Measurements from ENCODE around the gene OR52K2. TPM values are rescaled to one million over a fixed set of nuclear protein-coding genes. Genes with fewer than 3 reads are reported as not detected.
"Not testable (repeated sequence)": the region's sequence is repeated elsewhere in the genome, so short reads cannot be mapped to it uniquely, and the experiment has no call there.

OR52K2 gene
- total RNA-seq (2014; rRNA removed; shearing (Covaris generic)) = not detected in 2 replicates

DNA sequence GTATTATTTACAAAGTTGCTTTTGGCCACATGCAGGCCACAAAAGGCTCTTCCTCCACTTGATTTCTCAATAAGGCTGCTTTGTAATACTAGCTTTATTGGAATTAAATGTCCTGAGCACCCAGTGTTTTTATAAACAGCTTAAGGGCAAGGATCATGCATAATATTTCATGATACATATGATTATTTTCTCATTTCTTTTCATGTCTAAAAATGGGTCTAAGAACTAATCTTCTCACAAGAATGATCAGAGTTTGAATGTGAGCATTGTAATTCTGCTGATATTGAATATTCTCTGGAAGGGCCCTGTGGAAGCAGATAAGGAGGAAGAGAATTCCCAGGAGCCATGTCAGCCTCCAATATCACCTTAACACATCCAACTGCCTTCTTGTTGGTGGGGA lies at the start of gene OR52K2:
TSS of gene OR52K2 (plus strand) at position 301 of the 400 bp plus-strand sequence. CDS start at position 346, 45 bp downstream.
- in situ Hi-C loops (cut with HindIII; ENCODE audit: low sequenced_read_pairs) = no loop called here
- no peak for DNase-seq (ENCODE audit: low spot score)

DNA sequence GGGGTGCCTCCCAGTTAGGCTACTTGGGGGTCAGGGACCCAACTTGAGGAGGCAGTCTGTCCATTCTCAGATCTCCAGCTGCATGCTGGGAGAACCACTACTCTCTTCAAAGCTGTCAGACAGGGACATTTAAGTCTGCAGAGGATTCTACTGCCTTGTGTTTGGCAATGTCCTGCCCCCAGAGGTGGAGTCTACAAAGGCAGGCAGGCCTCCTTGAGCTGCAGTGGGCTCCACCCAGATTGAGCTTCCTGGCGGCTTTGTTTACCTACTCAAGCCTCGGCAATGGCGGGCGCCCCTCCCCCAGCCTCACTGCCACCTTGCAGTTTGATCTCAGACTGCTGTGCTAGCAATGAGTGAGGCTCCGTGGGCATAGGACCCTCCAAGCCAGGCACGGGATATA lies 42.9 kb upstream of the OR52K2 start:
- DNase-seq (ENCODE audit: low spot score); in situ Hi-C loops (cut with HindIII; ENCODE audit: low sequenced_read_pairs): not testable (repeated sequence)

DNA sequence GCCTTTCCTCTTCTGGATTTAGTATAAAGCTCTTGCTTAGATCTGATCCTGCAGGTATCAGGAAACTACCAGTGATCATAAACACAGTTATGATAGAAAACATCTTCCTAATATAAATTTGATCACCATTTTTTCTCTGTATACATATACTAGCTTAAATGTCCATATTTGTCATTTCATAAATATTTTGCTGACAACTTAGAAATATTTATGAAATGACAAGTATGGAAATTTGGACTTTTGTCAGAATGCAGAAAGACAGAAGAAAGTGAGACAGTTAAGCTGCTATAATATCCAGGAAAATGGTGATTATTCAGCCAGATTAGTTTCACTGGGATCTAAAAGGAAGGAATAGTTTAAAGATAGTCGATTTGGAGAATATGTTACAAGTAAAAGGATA lies 32.8 kb upstream of the OR52K2 start:
- no peak for DNase-seq (ENCODE audit: low spot score)
- in situ Hi-C loops (cut with HindIII; ENCODE audit: low sequenced_read_pairs) = no loop called here

DNA sequence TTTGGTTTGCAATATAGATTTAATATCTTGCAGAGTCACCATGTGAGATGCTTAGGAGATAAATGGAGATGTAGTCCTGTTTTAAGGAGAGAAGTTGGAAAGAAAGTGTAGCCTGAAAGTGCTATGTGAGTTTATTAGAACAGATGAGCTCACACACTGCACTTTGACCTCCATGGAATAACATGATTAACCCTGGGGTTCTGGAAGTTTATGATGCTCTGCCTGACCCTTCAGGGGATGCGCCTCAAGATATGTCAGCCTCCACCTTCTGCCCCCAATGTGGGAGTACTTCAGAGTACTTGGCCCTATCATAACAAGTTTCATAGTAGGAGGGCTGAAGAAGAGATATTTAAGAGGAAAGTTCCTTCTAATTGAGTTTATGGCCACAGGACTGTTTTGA lies 32.3 kb upstream of the OR52K2 start:
- in situ Hi-C loops (cut with HindIII; ENCODE audit: low sequenced_read_pairs) = no loop called here

DNA sequence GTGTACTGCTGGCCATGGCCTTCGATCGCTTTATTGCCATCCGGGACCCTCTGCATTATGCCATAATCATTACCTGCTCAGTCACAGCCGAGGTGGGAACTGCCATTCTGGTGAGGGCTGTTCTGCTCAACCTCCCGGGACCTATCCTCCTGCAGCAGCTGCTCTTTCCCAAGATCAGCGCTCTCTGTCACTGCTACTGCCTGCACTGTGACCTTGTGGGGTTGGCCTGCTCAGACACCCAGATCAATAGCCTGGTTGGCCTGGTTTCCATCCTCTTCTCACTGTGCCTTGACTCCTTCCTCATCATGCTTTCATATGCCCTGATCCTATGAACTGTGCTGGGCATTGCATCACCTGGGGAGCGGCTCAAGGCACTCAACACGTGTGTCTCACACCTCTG lies 30.7 kb upstream of the OR52K2 start:
- in situ Hi-C loops (cut with HindIII; ENCODE audit: low sequenced_read_pairs) = no loop called here
- no peak for DNase-seq (ENCODE audit: low spot score)

More for the DNA sequence above, 32.3 kb upstream of the OR52K2 start:
- DNase-seq (ENCODE audit: low spot score) = no peak

DNA sequence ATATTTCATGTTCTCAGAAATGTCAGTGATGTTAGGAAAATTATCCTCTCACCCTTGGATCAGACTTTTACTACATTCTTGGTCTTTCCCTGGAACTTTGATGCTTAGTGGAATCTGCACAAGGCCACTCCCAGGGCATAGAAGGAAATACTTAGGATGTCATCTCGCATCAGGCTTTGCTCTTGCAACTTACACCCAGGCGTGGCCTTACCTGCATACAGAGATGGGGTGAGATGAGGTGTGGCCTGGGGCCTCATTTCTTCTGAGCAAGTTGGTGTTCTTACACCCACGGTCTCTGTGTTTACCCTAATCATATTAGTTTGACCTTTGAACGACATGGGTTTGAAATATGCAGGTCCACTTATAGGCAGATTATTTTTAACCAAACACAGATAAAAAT lies 19.0 kb upstream of the OR52K2 start:
- no peak for DNase-seq (ENCODE audit: low spot score)
- in situ Hi-C loops (cut with HindIII; ENCODE audit: low sequenced_read_pairs) = no loop called here

DNA sequence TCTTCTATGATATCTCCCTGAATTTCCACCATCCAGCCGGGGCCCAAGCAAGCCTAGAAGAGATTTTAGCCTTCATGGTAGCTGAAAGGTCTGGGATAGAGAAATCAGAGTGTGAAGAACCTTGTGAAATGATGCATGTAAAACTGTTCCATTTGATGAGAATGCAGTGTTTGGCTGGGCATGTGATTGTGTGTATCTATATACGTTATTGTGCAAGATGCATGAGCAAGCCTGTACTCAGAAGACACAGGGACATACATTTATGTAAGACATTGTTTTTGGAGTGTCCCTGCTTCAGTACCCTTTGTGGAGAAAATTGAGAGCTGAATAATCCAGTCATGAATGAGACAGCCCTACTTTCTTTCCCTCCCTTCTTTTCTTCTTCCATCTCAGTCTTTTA lies 15.2 kb upstream of the OR52K2 start:
- in situ Hi-C loops (cut with HindIII; ENCODE audit: low sequenced_read_pairs) = no loop called here
- no peak for DNase-seq (ENCODE audit: low spot score)

DNA sequence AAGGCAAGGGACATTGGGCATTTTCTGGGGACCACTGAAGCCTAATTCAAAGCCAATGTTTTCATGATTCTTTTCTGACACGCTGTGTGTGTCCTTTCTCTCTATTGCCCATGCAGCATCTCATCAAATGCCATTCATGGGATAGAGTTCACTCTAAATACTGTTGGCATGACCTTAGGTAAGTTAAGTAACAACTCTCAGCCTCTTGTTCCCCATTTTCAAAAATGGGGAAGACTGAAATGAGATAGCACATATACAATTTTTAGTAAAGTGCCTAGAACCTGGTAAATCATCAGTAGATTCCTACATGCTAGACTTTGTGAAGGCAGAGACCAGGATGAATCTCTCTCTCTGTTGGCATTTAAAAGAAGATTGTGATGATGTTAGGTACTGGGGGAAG lies 12.7 kb upstream of the OR52K2 start:
- in situ Hi-C loops (cut with HindIII; ENCODE audit: low sequenced_read_pairs) = no loop called here
- no peak for DNase-seq (ENCODE audit: low spot score)

DNA sequence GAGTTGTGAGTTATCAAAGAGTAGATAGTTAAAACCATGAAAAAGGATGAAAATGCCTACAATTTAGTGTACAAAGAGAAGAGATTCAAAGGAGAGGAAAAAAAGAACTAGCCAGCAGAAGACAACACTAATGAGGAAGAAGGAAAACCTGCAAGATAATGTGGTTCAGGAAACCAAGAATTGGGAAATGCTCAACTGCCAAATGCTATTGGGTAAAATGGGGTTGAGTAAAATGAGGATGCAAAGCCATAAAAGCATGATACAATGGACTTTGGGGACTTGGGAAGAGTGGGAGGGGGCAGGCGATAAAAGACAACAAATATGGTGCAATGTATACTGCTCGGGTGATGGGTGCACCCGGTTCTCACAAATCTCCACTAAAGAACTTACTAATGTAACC lies 7.6 kb upstream of the OR52K2 start:
- no peak for DNase-seq (ENCODE audit: low spot score)
- in situ Hi-C loops (cut with HindIII; ENCODE audit: low sequenced_read_pairs) = no loop called here

DNA sequence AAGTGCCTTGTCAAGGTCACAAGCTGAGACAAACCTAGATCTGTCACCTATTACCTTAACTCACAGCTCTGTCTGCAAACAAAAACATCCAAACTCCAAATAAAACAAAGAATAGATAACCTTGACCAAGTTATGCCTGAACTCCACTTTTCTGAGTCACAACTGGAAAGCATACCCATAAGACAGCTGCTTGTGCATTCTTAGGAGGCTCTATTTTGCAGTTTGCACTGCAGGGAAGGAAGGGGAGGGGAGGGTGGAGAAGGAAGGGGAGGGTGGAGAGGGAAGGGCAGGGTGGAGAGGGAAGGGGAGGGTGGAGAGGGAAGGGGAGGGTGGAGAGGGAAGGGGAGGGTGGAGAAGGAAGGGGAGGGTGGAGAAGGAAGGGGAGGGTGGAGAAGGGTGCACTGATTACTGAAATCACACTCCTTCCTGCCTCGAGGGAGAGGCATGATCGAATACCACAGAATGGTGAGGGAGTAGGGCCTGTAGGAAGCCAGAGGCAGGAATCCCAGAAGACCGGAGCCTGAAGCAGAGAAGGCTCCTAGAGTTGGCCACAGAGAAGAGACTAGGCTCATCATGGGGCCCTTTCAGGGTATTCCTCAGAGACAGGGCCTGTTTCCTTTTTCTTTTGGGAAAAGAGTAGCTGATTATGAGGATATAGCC lies 5.7 kb upstream of the OR52K2 start:
- no peak for DNase-seq (ENCODE audit: low spot score)
- in situ Hi-C loops (cut with HindIII; ENCODE audit: low sequenced_read_pairs) = no loop called here

DNA sequence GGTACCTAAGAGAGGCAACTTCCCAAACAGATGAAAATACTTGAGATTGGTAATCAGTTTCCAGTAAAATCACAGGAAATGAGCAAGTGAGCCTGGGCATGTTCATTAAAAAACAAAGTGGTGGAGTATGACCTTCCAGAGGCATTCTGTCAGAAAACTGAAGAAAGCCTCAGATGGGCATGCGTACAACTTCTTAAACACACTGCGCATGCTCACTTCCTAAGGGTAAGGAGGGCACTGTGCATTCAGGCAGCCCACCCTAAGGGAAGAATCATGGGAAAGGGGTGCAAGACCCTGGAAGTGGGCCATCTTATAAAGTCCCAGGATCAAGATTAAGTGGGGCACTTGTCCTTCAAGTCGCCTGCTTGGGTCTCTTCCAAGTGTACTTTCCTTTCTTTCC lies 4.0 kb downstream of the OR52K2 start:
- no peak for DNase-seq (ENCODE audit: low spot score)
- in situ Hi-C loops (cut with HindIII; ENCODE audit: low sequenced_read_pairs) = no loop called here

DNA sequence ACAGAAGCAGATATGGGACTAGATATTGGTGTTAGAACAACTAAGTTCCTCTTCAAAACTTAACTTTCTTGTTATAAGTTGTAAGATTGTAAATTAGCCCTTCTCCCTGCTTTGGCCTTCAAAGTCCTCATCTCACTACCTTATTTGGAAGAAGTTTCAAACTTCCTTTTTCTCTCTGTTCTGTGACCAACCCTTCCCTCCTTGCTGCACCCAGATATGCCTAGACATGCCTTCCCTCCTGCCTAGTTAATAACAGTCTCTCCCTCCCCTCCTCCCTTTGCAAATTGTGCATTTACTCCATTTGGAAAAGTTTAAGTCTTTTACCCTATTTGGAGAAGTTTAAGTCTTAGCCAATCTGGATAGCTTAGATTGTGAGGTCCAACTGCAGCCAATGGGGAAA lies 4.9 kb downstream of the OR52K2 start:
- no peak for DNase-seq (ENCODE audit: low spot score)
- in situ Hi-C loops (cut with HindIII; ENCODE audit: low sequenced_read_pairs) = no loop called here

DNA sequence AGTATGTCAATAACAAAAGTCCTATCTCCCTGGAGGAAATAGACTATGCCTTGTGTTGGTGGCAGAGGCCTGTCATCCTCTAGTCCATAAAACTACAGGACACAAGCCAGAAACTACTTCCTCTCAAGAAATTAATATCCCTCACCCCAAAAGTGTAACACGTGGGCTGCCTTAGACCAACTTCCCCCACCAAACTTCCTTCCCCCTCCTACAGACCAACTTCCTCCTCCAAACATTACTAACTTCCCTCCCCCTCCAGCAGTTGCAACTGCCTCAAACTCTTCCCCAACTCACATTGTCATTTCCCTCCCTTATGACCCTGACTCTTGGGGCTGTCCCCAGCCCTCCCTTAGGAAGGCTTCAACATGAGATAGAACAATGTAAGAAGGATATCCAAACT lies 6.3 kb downstream of the OR52K2 start:
- in situ Hi-C loops (cut with HindIII; ENCODE audit: low sequenced_read_pairs) = no loop called here
- DNase-seq (ENCODE audit: low spot score) = no peak

DNA sequence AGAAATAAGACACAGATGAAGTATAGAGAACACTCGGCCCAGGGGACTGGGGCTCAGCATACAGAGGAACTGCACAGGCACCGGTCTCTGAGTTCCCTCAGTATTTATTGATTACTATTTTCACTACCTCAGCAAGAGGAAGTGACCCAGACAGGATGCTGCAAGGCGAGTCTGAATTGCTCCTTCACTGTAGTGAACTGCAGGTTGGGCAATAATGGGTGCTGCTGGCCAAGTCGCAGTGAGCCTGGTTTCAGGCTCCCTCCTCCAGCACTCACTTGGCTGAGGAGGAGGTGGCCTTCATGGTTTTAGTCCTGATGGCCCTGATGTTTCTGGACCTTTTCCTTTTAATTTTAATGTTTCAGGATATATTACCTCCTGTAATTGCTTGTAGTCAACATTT lies 10.4 kb downstream of the OR52K2 start:
- no peak for DNase-seq (ENCODE audit: low spot score)

DNA sequence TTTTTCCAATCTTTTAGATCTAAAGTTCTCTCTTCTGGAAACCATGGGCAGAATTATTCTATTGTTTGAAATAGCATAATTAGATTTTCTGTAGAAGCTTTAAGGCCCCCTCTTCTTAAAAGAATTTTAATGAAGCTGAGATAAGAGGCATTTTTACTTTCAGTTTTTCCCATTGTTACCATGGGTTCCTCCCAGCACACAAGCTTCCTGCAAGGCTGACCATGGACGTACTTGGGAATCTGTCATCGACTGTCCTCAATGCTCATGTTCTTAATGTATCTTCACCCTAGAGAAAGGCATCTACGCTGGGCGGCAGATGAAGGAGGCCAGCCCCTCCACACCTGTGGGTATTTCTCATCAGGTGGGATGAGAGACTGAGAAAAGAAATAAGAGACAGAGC lies 11.1 kb downstream of the OR52K2 start:
- in situ Hi-C loops (cut with HindIII; ENCODE audit: low sequenced_read_pairs) = loop anchor here (5.0 kb wide), 1 partner anchor 47 kb away; no protein-coding TSS in a partner anchor

More for the DNA sequence above, 10.4 kb downstream of the OR52K2 start:
- in situ Hi-C loops (cut with HindIII; ENCODE audit: low sequenced_read_pairs) = no loop called here

DNA sequence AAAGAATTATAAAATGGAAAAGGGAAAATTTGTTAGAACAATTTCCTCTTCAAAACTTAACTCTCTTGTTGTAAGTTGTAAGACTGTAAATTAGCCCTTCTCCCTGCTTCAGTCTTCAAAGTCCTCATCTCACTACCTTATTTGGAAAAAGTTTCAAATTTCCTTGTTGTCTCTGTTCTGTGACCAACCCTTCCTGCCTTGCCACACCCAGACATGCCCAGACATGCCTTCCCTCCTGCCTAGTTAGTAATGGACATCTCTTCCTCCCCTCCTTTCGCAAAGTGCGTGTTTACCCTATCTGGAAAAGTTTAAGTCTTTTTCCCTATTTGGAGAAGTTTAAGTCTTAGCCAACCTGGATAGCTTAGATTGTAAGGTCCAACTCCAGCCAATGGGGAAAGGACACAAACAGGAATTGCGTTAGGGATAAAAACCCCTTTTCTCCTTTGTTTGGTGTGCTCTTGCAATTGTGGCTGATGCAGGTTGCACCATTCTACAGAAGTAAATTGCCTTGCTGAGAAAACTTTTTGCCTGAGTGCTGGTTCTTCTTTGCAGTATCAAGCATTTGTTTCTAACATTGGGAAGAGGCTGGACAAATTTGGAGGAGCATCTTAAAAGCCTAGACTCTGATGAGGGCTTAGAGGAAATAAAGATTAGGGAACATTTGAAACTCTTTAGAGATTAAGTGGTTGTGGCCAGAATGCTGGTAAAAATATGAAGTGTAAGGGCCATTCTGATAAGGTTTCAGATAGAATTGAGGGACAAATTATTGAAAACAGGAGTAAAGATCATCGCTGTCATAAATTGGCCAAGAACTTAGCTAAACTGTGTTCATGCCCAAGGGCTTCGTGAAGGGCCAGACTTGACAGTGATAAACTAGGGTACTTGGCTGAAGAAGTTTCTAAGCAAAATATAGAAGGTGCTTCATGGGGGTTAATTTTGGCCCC lies 15.4 kb downstream of the OR52K2 start:
- in situ Hi-C loops (cut with HindIII; ENCODE audit: low sequenced_read_pairs) = loop anchor here (5.0 kb wide), 1 partner anchor 43 kb away; no protein-coding TSS in a partner anchor
- DNase-seq (ENCODE audit: low spot score) = no peak

More for the DNA sequence above, 11.1 kb downstream of the OR52K2 start:
- DNase-seq (ENCODE audit: low spot score) = no peak

DNA sequence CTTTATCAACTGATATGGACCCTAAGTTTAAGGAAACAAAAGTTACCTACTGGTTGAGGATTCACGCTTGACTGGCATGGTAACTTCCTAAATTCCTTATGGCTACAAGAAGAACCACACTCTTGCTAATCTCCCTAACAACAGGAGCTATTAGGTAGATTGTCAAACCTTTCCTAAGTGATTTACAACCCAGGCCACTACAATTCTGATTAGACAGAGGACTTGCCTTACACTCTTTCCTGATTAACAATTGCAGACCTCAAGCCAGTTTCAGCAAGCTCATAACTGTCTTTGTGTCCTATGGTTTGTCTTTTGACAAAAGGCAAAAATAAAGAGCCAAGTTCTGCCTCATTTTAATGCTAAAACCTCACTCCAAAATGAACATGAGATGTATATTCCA lies 16.3 kb downstream of the OR52K2 start:
- in situ Hi-C loops (cut with HindIII; ENCODE audit: low sequenced_read_pairs) = no loop called here
- DNase-seq (ENCODE audit: low spot score) = no peak

DNA sequence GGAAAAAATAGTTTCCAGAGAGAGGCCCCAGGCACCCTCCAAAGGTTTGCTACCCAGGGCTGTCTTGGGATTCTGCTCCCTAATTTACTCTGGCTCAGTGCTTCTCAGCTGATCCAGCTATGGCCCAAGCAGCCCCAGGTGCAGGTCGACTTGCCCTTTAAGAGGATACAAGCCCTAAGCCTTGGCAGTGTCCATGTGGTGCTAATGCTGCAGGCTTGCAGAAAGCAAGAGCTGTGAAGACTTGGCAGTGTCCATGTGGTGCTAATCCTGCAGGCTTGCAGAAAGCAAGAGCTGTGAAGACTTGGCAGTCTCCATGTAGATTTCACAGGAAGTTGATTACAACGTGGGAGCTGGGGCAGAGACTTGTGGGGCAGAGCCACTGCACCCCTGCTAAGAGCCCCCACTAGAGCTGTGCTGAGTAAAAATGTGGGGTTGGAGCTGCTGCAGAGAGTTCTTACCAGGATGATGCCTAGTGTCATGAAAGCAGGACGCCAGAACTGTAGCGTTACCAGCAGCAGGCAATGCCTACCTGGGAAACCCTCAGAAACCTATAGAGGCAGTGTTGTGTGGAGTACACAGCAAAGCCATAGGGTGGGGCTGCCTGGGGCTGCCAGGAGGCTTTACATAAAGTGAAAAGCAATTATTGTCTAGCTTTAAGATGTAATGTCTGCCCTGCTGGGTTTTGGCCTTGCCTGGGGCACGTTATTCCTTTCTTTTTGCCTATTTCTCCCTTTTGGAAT lies 17.2 kb downstream of the OR52K2 start:
- in situ Hi-C loops (cut with HindIII; ENCODE audit: low sequenced_read_pairs) = no loop called here
- DNase-seq (ENCODE audit: low spot score) = no peak

DNA sequence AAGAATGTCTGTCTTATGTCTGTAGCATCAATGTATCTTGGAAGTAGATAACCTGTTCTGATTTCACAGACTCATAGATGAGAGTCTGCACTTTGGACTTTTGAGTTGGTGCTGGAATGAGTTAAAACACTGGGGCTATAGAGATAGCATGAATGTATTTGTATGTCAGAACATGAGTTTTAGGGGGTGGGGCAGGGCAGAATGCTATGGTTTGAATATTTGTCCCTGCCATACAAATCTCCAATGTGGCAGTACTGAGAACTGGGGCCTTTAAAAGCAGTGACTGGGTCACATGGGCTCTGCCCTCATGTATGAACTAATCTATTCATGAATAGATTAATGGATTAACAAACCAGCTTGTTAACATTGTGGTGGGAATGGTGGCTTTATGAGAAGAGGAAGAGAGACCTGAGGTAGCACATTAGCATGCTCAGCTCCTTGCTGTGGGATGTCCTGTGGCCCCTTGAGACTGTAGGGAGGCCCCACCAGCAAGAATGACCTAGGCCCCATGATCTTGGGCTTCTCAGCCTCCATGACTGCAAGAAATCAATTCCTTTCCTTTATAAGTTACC lies 17.9 kb downstream of the OR52K2 start:
- DNase-seq (ENCODE audit: low spot score) = no peak
- in situ Hi-C loops (cut with HindIII; ENCODE audit: low sequenced_read_pairs) = no loop called here
